Activated naive CD4-positive, alpha-beta T cell treated with anti-CD3 and anti-CD28 coated beads for 36 hours (primary cell): Measurements from ENCODE around the gene AHCY. TPM values are rescaled to one million over a fixed set of nuclear protein-coding genes. Genes with fewer than 3 reads are reported as not detected.
"Not testable (repeated sequence)": the region's sequence is repeated elsewhere in the genome, so short reads cannot be mapped to it uniquely, and the experiment has no call there.

Experiments
- CTCF ChIA-PET: fragments of 350-600 bp; sonication (Branson Sonifier 250); formaldehyde crosslinking; loops from one replicate; lab custom pipeline; 2021; ENCODE audit warnings: antibody characterized with exemption; lab: Charles Lee
- DNase-seq: peaks from one replicate; pipeline ENCODE4 v3.0.0-alpha.2; 2020
- H3K27ac Mint-ChIP-seq: one replicate; pipeline ENCODE4 v1.8.0; 2021; ENCODE audit warnings: mild to moderate bottlenecking, mixed read lengths
- H3K27me3 Mint-ChIP-seq: one replicate; pipeline ENCODE4 v1.8.0; 2021; ENCODE audit warnings: low read depth, mixed read lengths
- H3K36me3 Mint-ChIP-seq: one replicate; pipeline ENCODE4 v1.8.0; 2021; ENCODE audit warnings: low read depth, mixed read lengths
- H3K4me1 Mint-ChIP-seq: one replicate; pipeline ENCODE4 v1.8.0; 2021; ENCODE audit warnings: low read depth, mixed read lengths
- H3K4me3 Mint-ChIP-seq: one replicate; pipeline ENCODE4 v1.8.0; 2021; ENCODE audit warnings: mild to moderate bottlenecking, moderate library complexity, mixed read lengths
- H3K9me3 Mint-ChIP-seq: one replicate; pipeline ENCODE4 v1.8.0; 2021; ENCODE audit warnings: mixed read lengths
- intact Hi-C: fragments of 100-400 bp; cut with micrococcal nuclease; formaldehyde crosslinking; loops from one replicate; pipeline ENCODE4 v1.15.1; 2023
- total RNA-seq, 2 experiments: library from RNA; stranded (reverse); gene quantifications; one replicate each; pipeline ENCODE4 v1.2.3, GENCODE V29; 2021

AHCY gene
- total RNA-seq, 2 experiments from 2014 or later, result 258 to 261 TPM

DNA sequence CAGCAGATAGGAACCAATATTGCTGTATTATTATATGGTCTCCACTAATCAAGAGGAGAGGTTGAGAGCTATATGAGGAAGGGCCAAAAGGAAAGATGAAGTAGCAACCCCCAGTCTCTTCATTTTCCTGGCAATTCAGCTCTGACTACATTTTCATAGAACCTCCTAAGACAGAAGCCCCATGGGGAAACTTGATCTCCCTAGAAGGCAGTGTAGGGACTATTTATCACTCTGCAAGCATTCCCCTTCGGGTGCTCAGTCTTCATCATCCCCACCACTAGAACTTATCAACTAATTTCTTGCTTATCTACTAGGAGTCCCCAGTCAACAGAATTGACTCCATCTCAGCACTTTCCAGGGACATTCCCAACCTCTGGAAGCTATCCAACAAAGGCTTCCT is 34.4 kb upstream of the AHCY start:
- intact Hi-C loops, result no loop called here
- H3K27ac Mint-ChIP-seq, result no peak overlapping the region
- no peaks in the 10 kb centered on the region for H3K4me1 Mint-ChIP-seq
- CTCF ChIA-PET, result interaction anchor here (0.6 to 2.0 kb wide), 4 partner anchors 24 to 427 kb away, joined by 3 to 9 read pairs (median 3); no protein-coding TSS in a partner anchor
- H3K27me3 Mint-ChIP-seq, result no peaks in the 10 kb centered on the region
- H3K9me3 Mint-ChIP-seq, result no peaks in the 10 kb centered on the region
- no peak overlapping the region for H3K4me3 Mint-ChIP-seq
- DNase-seq, result no peak
- no peaks in the 10 kb centered on the region for H3K36me3 Mint-ChIP-seq

- Mint-ChIP-seq H3K36me3 (no peaks in the 10 kb centered on the region), H3K4me3 (no peak overlapping the region), H3K27me3 (no peaks in the 10 kb centered on the region), H3K27ac (no peak overlapping the region), H3K4me1 (no peaks in the 10 kb centered on the region), H3K9me3 (no peaks in the 10 kb centered on the region)
- no peak for DNase-seq
- CTCF ChIA-PET, result interaction anchor here (3.2 kb wide), 1 partner anchor 22 kb away, joined by 10 read pairs; no protein-coding TSS in a partner anchor
- intact Hi-C loops, result no loop called here
Observed at GRCh38 chr20:34334654-34335407, 31.7 kb upstream of the AHCY start.

DNA sequence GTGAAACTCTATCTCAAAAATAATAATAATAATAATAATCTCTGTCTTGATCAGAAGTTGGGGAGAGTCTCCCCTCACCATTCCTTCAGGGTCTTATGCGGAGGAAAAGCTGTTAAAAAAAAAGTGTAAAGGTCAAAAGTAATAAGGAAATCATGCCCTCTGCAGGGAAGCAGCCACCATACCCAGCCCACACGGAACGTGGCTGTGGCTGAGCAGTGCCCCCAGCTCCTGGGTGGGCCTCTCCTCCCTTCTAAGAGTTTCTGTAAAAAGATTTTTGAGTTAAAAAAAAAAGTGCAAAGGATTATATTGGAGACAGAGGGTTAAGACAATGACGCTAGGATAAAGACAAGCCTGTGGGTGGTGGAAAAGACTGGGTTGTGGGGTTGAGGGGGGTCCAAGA is 30.6 kb upstream of the AHCY start:
- Mint-ChIP-seq H3K4me3 (no peak overlapping the region), H3K4me1 (no peaks in the 10 kb centered on the region), H3K27me3 (no peaks in the 10 kb centered on the region), H3K9me3 (no peaks in the 10 kb centered on the region), H3K27ac (no peak overlapping the region), H3K36me3 (no peaks in the 10 kb centered on the region)
- intact Hi-C loops, result no loop called here
- no peak for DNase-seq
- CTCF ChIA-PET, result no interaction called here

- no peak for DNase-seq
- Mint-ChIP-seq H3K36me3 (no peaks in the 10 kb centered on the region), H3K4me3 (no peak overlapping the region), H3K27ac (no peak overlapping the region), H3K9me3 (no peaks in the 10 kb centered on the region), H3K4me1 (no peaks in the 10 kb centered on the region), H3K27me3 (no peaks in the 10 kb centered on the region)
- CTCF ChIA-PET, result interaction anchor here (0.8 kb wide), 1 partner anchor 19 kb away, joined by 3 read pairs; no protein-coding TSS in a partner anchor
- intact Hi-C loops, result no loop called here
Observed at GRCh38 chr20:34332262-34332920, 29.2 kb upstream of the AHCY start.

DNA sequence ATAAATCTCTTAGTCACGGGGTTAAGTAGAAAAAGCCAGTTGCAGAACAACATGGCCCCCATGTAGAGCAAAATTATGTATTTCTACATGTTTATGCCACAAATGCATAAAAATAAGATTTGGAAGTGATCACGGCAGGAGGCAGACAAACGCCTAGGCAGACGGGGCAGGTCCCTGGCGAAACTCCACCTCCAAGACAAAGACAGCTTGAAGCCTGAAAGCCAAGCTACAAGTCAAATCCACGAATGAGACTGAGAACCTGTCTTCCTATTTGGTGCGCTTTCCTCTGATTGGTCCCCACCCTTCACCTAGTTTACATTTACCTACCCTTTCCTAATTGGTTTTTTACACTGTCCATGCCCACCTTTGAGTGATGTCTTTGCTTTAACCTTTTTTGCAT is 28.7 kb upstream of the AHCY start:
- intact Hi-C loops, result no loop called here
- Mint-ChIP-seq H3K27me3 (no peaks in the 10 kb centered on the region), H3K4me3 (no peak overlapping the region), H3K36me3 (no peaks in the 10 kb centered on the region), H3K9me3 (no peaks in the 10 kb centered on the region), H3K27ac (no peak overlapping the region), H3K4me1 (no peaks in the 10 kb centered on the region)
- no peak for DNase-seq
- CTCF ChIA-PET, result interaction anchor here (0.6 kb wide), 2 partner anchors 9 to 10 kb away, joined by 3 read pairs; no protein-coding TSS in a partner anchor

GRCh38 chr20:34330861-34331544 is 27.8 kb upstream of the AHCY start:
- CTCF ChIA-PET, result interaction anchor here (0.6 kb wide), 2 partner anchors 11 to 75 kb away, joined by 3 to 4 read pairs; no protein-coding TSS in a partner anchor
- H3K9me3 Mint-ChIP-seq, result not testable (repeated sequence)

GRCh38 chr20:34328928-34329677 is 25.9 kb upstream of the AHCY start:
- intact Hi-C loops, result no loop called here
- H3K4me3 Mint-ChIP-seq, result no peak overlapping the region
- H3K27ac Mint-ChIP-seq, result no peak overlapping the region
- H3K36me3 Mint-ChIP-seq, result no peaks in the 10 kb centered on the region
- H3K9me3 Mint-ChIP-seq, result no peaks in the 10 kb centered on the region
- peaks cover 6% of the 10 kb centered on the region for H3K27me3 Mint-ChIP-seq
- no peak for DNase-seq
- CTCF ChIA-PET, result interaction anchor here (0.6 kb wide), 1 partner anchor 209 kb away, joined by 5 read pairs; no protein-coding TSS in a partner anchor
- no peaks in the 10 kb centered on the region for H3K4me1 Mint-ChIP-seq

More at GRCh38 chr20:34330861-34331544, 27.8 kb upstream of the AHCY start:
- H3K4me3 Mint-ChIP-seq, H3K36me3 Mint-ChIP-seq, H3K27me3 Mint-ChIP-seq, H3K4me1 Mint-ChIP-seq, DNase-seq, intact Hi-C loops, H3K27ac Mint-ChIP-seq: not testable (repeated sequence)

DNA sequence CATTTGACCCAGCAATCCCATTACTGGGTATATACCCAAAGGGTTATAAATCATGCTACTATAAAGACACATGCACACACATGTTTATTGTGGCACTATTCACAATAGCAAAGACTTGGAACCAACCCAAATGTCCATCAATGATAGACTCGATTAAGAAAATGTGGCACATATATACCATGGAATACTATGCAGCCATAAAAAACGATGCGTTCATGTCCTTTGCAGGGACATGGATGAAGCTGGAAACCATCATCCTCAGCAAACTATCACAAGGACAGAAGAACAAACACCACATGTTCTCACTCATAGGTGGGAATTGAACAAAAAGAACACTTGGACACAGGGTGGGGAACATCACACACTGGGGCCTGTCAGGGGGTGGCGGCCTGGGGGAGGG is 25.1 kb upstream of the AHCY start:
- H3K36me3 Mint-ChIP-seq, H3K9me3 Mint-ChIP-seq, H3K27me3 Mint-ChIP-seq, intact Hi-C loops, DNase-seq, H3K4me1 Mint-ChIP-seq, H3K27ac Mint-ChIP-seq, H3K4me3 Mint-ChIP-seq: not testable (repeated sequence)
- CTCF ChIA-PET, result interaction anchor here (0.6 kb wide), 1 partner anchor 210 kb away, joined by 5 read pairs; no protein-coding TSS in a partner anchor

DNA sequence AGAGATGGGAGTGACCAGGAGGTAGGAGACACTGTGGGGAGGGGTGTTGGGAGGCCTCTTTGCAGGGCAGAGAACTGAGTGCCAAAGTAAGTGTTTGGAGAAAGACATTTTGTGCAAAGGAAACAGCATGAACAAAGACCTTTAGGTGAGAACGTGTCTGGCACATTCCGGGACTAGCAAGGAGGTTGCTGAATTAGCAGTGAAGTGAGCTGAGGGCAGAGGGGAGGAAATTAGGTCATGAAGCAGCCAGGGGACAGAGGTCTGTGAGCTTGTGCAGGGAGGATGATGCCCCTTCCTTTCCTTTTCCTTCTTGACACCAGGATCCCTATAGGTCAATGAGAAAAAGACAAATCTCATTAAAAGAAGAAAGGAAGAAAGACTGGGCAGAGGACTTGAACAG is 21.4 kb upstream of the AHCY start:
- CTCF ChIA-PET, result interaction anchor here (0.9 kb wide), 1 partner anchor 12 kb away, joined by 3 read pairs; no protein-coding TSS in a partner anchor
- no peak for DNase-seq
- H3K4me3 Mint-ChIP-seq, result no peak overlapping the region
- no peaks in the 10 kb centered on the region for H3K4me1 Mint-ChIP-seq
- intact Hi-C loops, result no loop called here
- H3K27ac Mint-ChIP-seq, result no peak overlapping the region
- peaks cover 6% of the 10 kb centered on the region for H3K27me3 Mint-ChIP-seq
- no peaks in the 10 kb centered on the region for H3K9me3 Mint-ChIP-seq
- no peaks in the 10 kb centered on the region for H3K36me3 Mint-ChIP-seq

DNA sequence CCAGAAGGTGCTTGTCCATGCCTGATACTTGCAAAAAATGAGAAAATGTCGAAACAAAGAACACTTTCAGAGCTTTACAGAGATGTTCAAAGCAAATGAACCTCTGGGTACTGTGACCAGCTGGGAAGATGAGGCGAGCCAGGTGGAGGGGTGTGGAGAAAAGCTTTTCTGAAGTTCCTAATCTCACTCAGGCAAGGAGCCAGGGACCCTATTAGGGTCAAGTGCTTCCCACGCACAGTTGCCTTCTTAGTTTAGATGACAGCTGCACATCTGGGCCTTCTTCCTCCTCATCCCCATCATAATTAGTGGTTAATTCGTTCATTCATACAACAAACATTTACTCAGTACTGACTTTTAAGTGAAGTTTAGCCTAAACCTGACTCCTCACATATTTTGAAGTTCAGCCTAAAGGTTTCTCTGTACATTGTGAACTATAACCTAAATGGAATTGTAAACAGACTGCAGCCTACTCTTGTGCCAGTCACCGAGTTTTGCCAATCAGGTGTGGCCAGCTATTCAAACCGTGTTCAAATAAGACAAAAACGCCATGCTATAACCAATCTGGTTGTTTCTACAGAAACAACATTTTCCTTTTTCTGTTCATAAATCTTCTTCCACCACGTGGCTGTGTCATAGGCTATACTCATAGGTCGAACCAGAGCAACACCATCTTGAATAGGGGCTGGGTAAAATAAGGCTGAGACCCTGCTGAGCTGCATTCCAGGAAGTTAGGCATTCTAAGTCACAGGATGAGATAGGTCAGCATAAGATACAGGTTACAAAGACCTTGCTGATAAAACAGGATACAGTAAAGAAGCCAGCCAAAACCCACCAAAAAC is 19.3 kb upstream of the AHCY start:
- no peaks in the 10 kb centered on the region for H3K36me3 Mint-ChIP-seq

DNA sequence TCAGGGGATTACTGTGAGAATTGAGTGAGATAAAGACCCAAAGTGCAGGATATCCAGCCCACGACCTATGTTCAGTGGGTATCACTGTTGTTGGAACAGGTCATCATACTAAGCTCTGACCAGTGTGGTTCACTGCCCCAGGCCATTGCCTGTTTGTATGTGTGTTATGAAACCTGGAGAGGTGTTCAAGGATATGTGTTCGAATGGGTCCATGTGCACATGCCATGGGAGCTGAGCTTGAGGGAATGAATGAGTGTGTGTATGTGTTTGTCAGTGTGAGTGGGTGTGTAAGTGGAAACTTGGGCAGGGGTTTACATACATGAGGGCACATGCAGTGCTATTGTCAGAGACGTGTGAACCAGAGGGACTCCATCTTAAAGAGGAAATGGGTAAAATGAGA is 17.7 kb upstream of the AHCY start:
- intact Hi-C loops, result no loop called here
- H3K4me3 Mint-ChIP-seq, result no peak overlapping the region
- H3K9me3 Mint-ChIP-seq, result no peaks in the 10 kb centered on the region
- CTCF ChIA-PET, result interaction anchor here (0.6 to 1.5 kb wide), 4 partner anchors 8 to 497 kb away, joined by 3 to 7 read pairs (median 4); no protein-coding TSS in a partner anchor
- no peak overlapping the region for H3K27ac Mint-ChIP-seq
- no peaks in the 10 kb centered on the region for H3K4me1 Mint-ChIP-seq
- H3K27me3 Mint-ChIP-seq, result peaks cover 6% of the 10 kb centered on the region
- H3K36me3 Mint-ChIP-seq, result no peaks in the 10 kb centered on the region
- no peak for DNase-seq

More for the DNA sequence above, 19.3 kb upstream of the AHCY start:
- H3K9me3 Mint-ChIP-seq, result no peaks in the 10 kb centered on the region
- no peak overlapping the region for H3K4me3 Mint-ChIP-seq
- peaks cover 6% of the 10 kb centered on the region for H3K27me3 Mint-ChIP-seq
- intact Hi-C loops, result no loop called here
- H3K27ac Mint-ChIP-seq, result no peak overlapping the region
- DNase-seq, result no peak
- no peaks in the 10 kb centered on the region for H3K4me1 Mint-ChIP-seq
- CTCF ChIA-PET, result interaction anchor here (0.6 to 2.6 kb wide), 3 partner anchors 9 to 132 kb away, joined by 3 to 19 read pairs (median 3); no protein-coding TSS in a partner anchor
